Stimulated activated CD4-positive, alpha-beta T cell treated with anti-CD3 and anti-CD28 coated beads, Interleukin-1b, Interleukin-23, amount 100 ng/mL, for 48 hours (primary cell): Measurements from ENCODE around the gene ZNF683.
"Not testable (repeated sequence)": the region's sequence is repeated elsewhere in the genome, so short reads cannot be mapped to it uniquely, and the experiment has no call there.

ENCODE experiments used
- DNase-seq: peaks from one replicate; pipeline ENCODE4 v3.0.0-alpha.2; 2020

Gene ZNF683

GRCh38 chr1:26335774-26336476, 36.6 kb downstream of the ZNF683 start:
- DNase-seq = no peak

- DNase-seq = not testable (repeated sequence)
Measured at GRCh38 chr1:26333312-26333711, 39.2 kb downstream of the ZNF683 start.

- DNase-seq = no peak
Measured at GRCh38 chr1:26330276-26330675, 42.3 kb downstream of the ZNF683 start.

- DNase-seq = not testable (repeated sequence)
Measured at GRCh38 chr1:26329380-26329779, 43.2 kb downstream of the ZNF683 start.

GRCh38 chr1:26328597-26328996, 44.0 kb downstream of the ZNF683 start:
- DNase-seq = no peak

- DNase-seq = no peak
Measured at GRCh38 chr1:26327956-26328362, 44.6 kb downstream of the ZNF683 start.

GRCh38 chr1:26324550-26324949, 48.0 kb downstream of the ZNF683 start:
- DNase-seq = no peak

GRCh38 chr1:26323382-26323781, 49.2 kb downstream of the ZNF683 start:
- no peak for DNase-seq

- DNase-seq = no peak
Measured at GRCh38 chr1:26322042-26322331, 50.6 kb downstream of the ZNF683 start.

- peak; percentile 95 for DNase-seq
Measured at GRCh38 chr1:26321315-26322041, 51.1 kb downstream of the ZNF683 start.

- DNase-seq = no peak
Measured at GRCh38 chr1:26320896-26321295, 51.7 kb downstream of the ZNF683 start.

- peak; percentile 60 for DNase-seq
Measured at GRCh38 chr1:26318338-26319064, 54.0 kb downstream of the ZNF683 start.

- peak; percentile 73 for DNase-seq
Measured at GRCh38 chr1:26317612-26318337, 54.8 kb downstream of the ZNF683 start, which contains the start of gene CD52. Gene CD52 (plus strand): TSS chr1:26317958. CDS start chr1:26318018, 60 bp downstream.

GRCh38 chr1:26317146-26317545, 55.4 kb downstream of the ZNF683 start:
- DNase-seq = no peak

- DNase-seq = no peak
Measured at GRCh38 chr1:26315874-26316850, 56.4 kb downstream of the ZNF683 start.

- DNase-seq = no peak
Measured at GRCh38 chr1:26314501-26314900, 58.0 kb downstream of the ZNF683 start.
